ENCODE measurements around the gene CSRP1.

The CSRP1 gene

DNA sequence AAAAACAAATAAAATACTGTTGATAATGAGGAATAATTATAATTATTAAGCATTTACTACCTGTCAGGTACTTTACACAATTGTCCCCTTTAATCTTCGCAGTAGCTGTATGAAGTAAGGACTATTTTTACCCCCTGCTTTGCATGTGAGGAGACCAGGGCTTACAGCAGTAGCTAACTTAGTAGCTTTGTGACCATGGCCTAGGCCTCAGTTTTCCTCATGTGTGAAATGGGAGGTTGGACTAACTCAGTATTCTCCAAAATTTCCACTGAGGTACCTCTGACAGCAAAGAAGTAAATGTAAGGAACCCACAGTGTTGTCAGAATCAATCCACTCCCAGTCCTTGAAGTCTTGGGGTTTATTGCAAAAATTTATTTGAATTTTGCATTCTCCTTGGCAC, 3.8 kb upstream of the CSRP1 start:
- peak overlapping the region; percentile 22; the same call in 1 of the 2 replicates for H3K4me3 ChIP-seq (ENCODE audit: low read length)
- no peaks in the 10 kb centered on the region for H4K20me1 ChIP-seq (ENCODE audit: control insufficient read depth, insufficient read depth, low read depth, low read length)
- TF ChIP-seq, protein P1, sequence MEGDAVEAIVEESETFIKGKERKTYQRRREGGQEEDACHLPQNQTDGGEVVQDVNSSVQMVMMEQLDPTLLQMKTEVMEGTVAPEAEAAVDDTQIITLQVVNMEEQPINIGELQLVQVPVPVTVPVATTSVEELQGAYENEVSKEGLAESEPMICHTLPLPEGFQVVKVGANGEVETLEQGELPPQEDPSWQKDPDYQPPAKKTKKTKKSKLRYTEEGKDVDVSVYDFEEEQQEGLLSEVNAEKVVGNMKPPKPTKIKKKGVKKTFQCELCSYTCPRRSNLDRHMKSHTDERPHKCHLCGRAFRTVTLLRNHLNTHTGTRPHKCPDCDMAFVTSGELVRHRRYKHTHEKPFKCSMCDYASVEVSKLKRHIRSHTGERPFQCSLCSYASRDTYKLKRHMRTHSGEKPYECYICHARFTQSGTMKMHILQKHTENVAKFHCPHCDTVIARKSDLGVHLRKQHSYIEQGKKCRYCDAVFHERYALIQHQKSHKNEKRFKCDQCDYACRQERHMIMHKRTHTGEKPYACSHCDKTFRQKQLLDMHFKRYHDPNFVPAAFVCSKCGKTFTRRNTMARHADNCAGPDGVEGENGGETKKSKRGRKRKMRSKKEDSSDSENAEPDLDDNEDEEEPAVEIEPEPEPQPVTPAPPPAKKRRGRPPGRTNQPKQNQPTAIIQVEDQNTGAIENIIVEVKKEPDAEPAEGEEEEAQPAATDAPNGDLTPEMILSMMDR (IDR thresholded peaks at IDR 0.05; ENCODE audit: low read depth, low read length, poor library complexity, severe bottlenecking), result no peak
- TF ChIP-seq EZH2phosphoT487 (IDR thresholded peaks at IDR 0.05; ENCODE audit: borderline replicate concordance, low read length), result no peak
- no peaks in the 10 kb centered on the region for H3K27me3 ChIP-seq (ENCODE audit: control insufficient read depth, low read length)
- no peaks in the 10 kb centered on the region for H3K9me2 ChIP-seq (replicated peaks; ENCODE audit: control insufficient read depth, low read length)
- peaks cover 15% of the 10 kb centered on the region for H3K79me2 ChIP-seq (ENCODE audit: control insufficient read depth, low read length)
- H3K36me3 ChIP-seq (ENCODE audit: control insufficient read depth, low read length), result peaks cover 5% of the 10 kb centered on the region; the same call in 1 of the 2 replicates
- peaks cover 15% of the 10 kb centered on the region for H3F3A ChIP-seq (ENCODE audit: control insufficient read depth, insufficient read depth)
- H3K4me2 ChIP-seq (ENCODE audit: low read length), result peak overlapping the region; percentile 42
- H3K9me3 ChIP-seq (ENCODE audit: control insufficient read depth, insufficient read depth, low read length), result no peaks in the 10 kb centered on the region
- H3K27ac ChIP-seq (ENCODE audit: low read depth, low read length), result no peak overlapping the region
- H3K4me1 ChIP-seq (ENCODE audit: control insufficient read depth, low read length), result peaks cover 66% of the 10 kb centered on the region

DNA sequence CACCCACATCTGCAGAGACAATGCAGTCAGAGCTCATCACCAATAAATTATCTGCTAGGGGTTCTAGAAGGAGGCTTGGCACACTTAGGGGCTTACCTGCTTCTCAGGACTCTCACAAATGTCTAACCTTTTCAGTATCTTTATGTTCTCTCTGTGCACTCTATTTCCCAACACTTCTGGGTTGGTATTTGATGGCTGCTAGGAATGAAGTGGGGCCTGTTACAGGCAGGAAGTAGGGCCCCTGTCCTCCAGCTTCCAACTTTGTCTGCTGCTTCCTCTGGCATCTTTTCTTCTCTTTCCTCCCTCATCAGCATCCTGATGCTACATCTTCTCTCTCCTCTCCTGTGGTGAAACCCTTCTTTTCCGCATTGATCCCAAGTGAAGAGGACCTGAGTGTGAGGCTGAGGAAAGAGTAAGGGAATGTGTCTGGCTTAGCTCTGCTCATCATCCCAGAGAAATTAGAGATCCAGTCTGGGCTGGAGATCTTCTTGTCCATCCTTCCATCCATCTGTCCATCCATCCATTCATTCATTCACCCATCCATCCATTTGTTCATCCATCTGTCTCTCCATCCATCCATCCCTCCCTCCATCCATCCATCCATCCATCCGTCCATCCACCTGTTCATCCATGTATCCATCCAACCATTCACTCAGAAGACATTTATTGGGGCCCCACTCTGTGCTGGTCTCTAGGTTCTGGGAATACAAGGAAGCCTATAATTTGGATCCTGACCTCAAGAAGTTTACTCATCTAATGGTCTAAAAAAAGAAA, 2.9 kb upstream of the CSRP1 start:
- Histone ChIP-seq H3K4me2 (ENCODE audit: low read length) (peak overlapping the region; percentile 8; the same call in 1 of the 2 replicates), H3K79me2 (ENCODE audit: control insufficient read depth, low read length) (peaks cover 24% of the 10 kb centered on the region), H3F3A (ENCODE audit: control insufficient read depth, insufficient read depth) (peaks cover 15% of the 10 kb centered on the region), H3K4me1 (ENCODE audit: control insufficient read depth, low read length) (peaks cover 76% of the 10 kb centered on the region), H3K4me3 (ENCODE audit: low read length) (no peak overlapping the region), H3K27ac (ENCODE audit: low read depth, low read length) (no peak overlapping the region), H4K20me1 (ENCODE audit: control insufficient read depth, insufficient read depth, low read depth, low read length) (no peaks in the 10 kb centered on the region), H3K36me3 (ENCODE audit: control insufficient read depth, low read length) (peaks cover 5% of the 10 kb centered on the region; the same call in 1 of the 2 replicates), H3K27me3 (ENCODE audit: control insufficient read depth, low read length) (no peaks in the 10 kb centered on the region), H3K9me3 (ENCODE audit: control insufficient read depth, insufficient read depth, low read length) (no peaks in the 10 kb centered on the region), H3K9me2 (replicated peaks; ENCODE audit: control insufficient read depth, low read length) (no peaks in the 10 kb centered on the region)
- TF ChIP-seq EZH2phosphoT487 (IDR thresholded peaks at IDR 0.05; ENCODE audit: borderline replicate concordance, low read length), result no peak
- TF ChIP-seq, protein P1 (IDR thresholded peaks at IDR 0.05; ENCODE audit: low read depth, low read length, poor library complexity, severe bottlenecking), result no peak

DNA sequence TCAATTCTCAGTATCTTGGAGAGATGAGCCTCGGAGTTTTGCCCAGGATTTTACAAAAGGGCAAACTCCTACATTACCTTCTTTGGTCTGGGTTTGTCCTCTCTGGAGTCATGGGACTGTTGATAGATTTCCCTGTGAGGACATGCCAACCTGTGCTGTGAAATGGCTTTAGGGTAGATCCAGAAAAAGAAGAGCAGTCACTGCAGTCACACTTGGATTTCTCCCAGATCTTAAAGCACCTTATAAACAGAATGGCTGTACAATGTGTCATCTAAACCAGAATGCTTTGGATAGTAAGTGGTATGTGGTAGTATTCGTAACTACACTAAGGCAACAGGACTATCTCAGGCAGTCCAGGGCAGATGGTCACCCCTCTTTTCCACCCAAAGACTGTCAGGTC, 1.9 kb upstream of the CSRP1 start:
- H3K9me3 ChIP-seq (ENCODE audit: control insufficient read depth, insufficient read depth, low read length), result no peaks in the 10 kb centered on the region
- peaks cover 15% of the 10 kb centered on the region for H3F3A ChIP-seq (ENCODE audit: control insufficient read depth, insufficient read depth)
- H3K4me3 ChIP-seq (ENCODE audit: low read length), result no peak overlapping the region
- peaks cover 32% of the 10 kb centered on the region for H3K79me2 ChIP-seq (ENCODE audit: control insufficient read depth, low read length)
- H3K4me1 ChIP-seq (ENCODE audit: control insufficient read depth, low read length), result peaks cover 77% of the 10 kb centered on the region
- no peak overlapping the region for H3K27ac ChIP-seq (ENCODE audit: low read depth, low read length)
- no peak overlapping the region for H3K4me2 ChIP-seq (ENCODE audit: low read length)
- 0 out of 2 replicates have a peak, but pooled peaks cover 4% of the 10 kb centered on the region for H4K20me1 ChIP-seq (ENCODE audit: control insufficient read depth, insufficient read depth, low read depth, low read length)
- TF ChIP-seq, protein P1 (IDR thresholded peaks at IDR 0.05; ENCODE audit: low read depth, low read length, poor library complexity, severe bottlenecking), result no peak
- no peak for TF ChIP-seq EZH2phosphoT487 (IDR thresholded peaks at IDR 0.05; ENCODE audit: borderline replicate concordance, low read length)
- H3K36me3 ChIP-seq (ENCODE audit: control insufficient read depth, low read length), result peaks cover 7% of the 10 kb centered on the region; the same call in 1 of the 2 replicates
- no peaks in the 10 kb centered on the region for H3K9me2 ChIP-seq (replicated peaks; ENCODE audit: control insufficient read depth, low read length)
- H3K27me3 ChIP-seq (ENCODE audit: control insufficient read depth, low read length), result no peaks in the 10 kb centered on the region
